ENCODE data around the gene TBC1D12.

- TF ChIP-seq POLR2A (IDR thresholded peaks at IDR 0.05), result no peak
- no peak for TF ChIP-seq CTCF (IDR thresholded peaks at IDR 0.05)
These were observed 30.1 kb downstream of the TBC1D12 start for GRCh38 chr10:94432443-94432842.

All from testis (tissue), 2 donors.